CD4-positive, alpha-beta T cell treated with Interleukin-15 for 4 hours (primary cell): ENCODE data around the gene SLC12A5.
"Not testable (repeated sequence)": the region's sequence is repeated elsewhere in the genome, so short reads cannot be mapped to it uniquely, and the experiment has no call there.

ENCODE experiments used
- DNase-seq: peaks from one replicate; pipeline ENCODE4 v3.0.0-alpha.2; 2020; ENCODE audit warnings: low spot score

SLC12A5 gene

GRCh38 chr20:46081074-46081473 lies 52.1 kb downstream of the SLC12A5 start:
- DNase-seq: no peak

GRCh38 chr20:46083101-46083500 lies 54.1 kb downstream of the SLC12A5 start:
- no peak for DNase-seq

- DNase-seq: no peak
Measured at GRCh38 chr20:46083531-46084061, 54.6 kb downstream of the SLC12A5 start.

GRCh38 chr20:46084805-46085178 lies 55.8 kb downstream of the SLC12A5 start:
- no peak for DNase-seq

GRCh38 chr20:46085179-46085851 lies 56.3 kb downstream of the SLC12A5 start:
- no peak for DNase-seq

- no peak for DNase-seq
Measured at GRCh38 chr20:46087161-46087560, 58.1 kb downstream of the SLC12A5 start.

- DNase-seq: no peak
Measured at GRCh38 chr20:46088409-46089166, 59.6 kb downstream of the SLC12A5 start.

GRCh38 chr20:46089167-46089416 lies 60.1 kb downstream of the SLC12A5 start:
- peak; percentile 52 for DNase-seq

- DNase-seq: peak; percentile 94
Measured at GRCh38 chr20:46089417-46090388, 60.7 kb downstream of the SLC12A5 start, which contains the start of gene NCOA5. Gene NCOA5 (minus strand): TSS chr20:46089962. CDS start chr20:46079424, 10,538 bp downstream.

- DNase-seq: not testable (repeated sequence)
Measured at GRCh38 chr20:46091622-46092535, 62.9 kb downstream of the SLC12A5 start.

GRCh38 chr20:46093531-46093930 lies 64.5 kb downstream of the SLC12A5 start:
- no peak for DNase-seq

GRCh38 chr20:46099491-46100287 lies 70.7 kb downstream of the SLC12A5 start:
- DNase-seq: no peak

GRCh38 chr20:46100444-46100843 lies 71.4 kb downstream of the SLC12A5 start:
- DNase-seq: not testable (repeated sequence)

- no peak for DNase-seq
Measured at GRCh38 chr20:46100988-46101387, 72.0 kb downstream of the SLC12A5 start.

GRCh38 chr20:46101957-46102356 lies 72.9 kb downstream of the SLC12A5 start:
- DNase-seq: no peak

- DNase-seq: no peak
Measured at GRCh38 chr20:46102940-46103339, 73.9 kb downstream of the SLC12A5 start.

GRCh38 chr20:46104262-46104661 lies 75.2 kb downstream of the SLC12A5 start:
- no peak for DNase-seq

- no peak for DNase-seq
Measured at GRCh38 chr20:46107061-46107460, 78.0 kb downstream of the SLC12A5 start.

GRCh38 chr20:46108435-46108841 lies 79.4 kb downstream of the SLC12A5 start:
- DNase-seq: no peak

GRCh38 chr20:46108976-46109375 lies 80.0 kb downstream of the SLC12A5 start:
- DNase-seq: no peak
